Measurements from ENCODE around the gene CDR2.

DNA sequence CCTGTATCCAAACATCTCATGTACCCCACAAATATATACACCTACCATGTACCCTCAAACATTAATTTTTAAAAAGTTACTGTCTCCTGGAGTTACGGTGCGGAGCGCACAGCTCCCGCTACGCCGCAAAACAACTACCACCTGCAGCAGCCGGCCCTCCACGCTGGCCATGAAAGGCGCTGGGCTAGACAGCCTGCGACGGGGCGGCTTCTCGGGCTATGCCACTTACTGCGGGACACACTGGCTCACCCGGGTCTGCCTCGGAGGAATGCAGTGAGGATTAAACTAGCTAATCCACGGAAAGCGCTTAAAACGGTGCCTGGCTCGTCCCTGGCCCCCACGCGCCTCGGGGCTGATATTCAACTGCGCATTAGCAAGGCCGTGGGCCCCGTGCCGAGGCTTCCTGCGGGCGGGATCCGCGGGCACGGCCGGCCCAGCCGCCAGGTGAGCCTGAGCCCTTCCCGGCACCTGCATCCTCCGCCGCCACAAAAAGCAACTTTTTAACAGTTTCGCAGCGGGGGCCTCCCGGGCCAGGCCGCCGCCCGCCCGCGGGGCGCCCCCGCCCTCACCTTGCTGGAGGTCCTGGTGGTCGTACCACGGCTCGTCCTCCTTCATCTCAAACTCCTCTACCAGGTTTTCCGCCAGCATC lies 633 bp downstream of the CDR2 start:
- TF ChIP-seq, protein P1, sequence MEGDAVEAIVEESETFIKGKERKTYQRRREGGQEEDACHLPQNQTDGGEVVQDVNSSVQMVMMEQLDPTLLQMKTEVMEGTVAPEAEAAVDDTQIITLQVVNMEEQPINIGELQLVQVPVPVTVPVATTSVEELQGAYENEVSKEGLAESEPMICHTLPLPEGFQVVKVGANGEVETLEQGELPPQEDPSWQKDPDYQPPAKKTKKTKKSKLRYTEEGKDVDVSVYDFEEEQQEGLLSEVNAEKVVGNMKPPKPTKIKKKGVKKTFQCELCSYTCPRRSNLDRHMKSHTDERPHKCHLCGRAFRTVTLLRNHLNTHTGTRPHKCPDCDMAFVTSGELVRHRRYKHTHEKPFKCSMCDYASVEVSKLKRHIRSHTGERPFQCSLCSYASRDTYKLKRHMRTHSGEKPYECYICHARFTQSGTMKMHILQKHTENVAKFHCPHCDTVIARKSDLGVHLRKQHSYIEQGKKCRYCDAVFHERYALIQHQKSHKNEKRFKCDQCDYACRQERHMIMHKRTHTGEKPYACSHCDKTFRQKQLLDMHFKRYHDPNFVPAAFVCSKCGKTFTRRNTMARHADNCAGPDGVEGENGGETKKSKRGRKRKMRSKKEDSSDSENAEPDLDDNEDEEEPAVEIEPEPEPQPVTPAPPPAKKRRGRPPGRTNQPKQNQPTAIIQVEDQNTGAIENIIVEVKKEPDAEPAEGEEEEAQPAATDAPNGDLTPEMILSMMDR (IDR thresholded peaks at IDR 0.05): no peak
- TF ChIP-seq POLR2A (IDR thresholded peaks at IDR 0.05) (no peak), POLR2AphosphoS5 (IDR thresholded peaks at IDR 0.05; ENCODE audit: insufficient read depth in 1 of 2, low read depth in 1 of 2) (peak in 1 of 2 donors; percentile 67)
